Measurements from ENCODE around the gene CDSN.
A peak's percentile ranks its signal among the peaks of the same experiment; 100 is the strongest.

The CDSN gene

DNA sequence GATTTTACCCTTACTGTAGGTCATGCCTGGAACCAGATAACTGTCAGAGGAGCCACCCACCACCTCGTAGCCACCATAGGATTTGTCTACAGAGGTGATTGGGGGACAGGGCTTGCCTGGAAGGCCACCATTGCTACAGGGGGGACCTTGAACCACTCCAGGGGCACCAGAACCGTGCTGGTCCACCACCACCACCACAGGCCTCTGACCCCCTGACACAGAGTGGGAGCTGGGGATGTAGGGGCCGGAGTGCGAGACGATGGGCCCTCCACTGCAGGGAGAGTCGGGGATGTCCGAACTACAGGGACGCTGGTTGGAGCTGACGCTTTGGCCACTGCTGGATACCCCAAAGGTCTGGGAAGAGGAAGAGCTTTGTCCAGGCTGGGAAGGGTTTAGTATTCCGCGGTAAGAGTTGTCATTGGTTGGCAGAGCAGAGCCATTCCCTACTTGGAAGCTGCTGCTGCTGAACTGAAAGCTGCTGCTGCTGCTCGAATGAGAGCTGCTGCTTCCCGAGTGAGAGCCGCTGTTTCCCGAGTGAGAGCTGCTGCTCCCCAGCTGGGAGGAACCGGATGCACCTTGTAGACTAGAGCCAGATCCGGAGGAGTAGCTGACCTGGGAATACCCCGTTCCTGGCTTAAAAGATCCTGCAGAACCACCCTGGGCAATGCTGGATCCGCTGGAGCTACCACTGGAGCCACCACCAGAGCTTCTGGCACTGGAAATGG is 3.4 kb downstream of the CDSN start:
- peak in 1 of 51 donors; percentile 7 for DNase-seq

DNA sequence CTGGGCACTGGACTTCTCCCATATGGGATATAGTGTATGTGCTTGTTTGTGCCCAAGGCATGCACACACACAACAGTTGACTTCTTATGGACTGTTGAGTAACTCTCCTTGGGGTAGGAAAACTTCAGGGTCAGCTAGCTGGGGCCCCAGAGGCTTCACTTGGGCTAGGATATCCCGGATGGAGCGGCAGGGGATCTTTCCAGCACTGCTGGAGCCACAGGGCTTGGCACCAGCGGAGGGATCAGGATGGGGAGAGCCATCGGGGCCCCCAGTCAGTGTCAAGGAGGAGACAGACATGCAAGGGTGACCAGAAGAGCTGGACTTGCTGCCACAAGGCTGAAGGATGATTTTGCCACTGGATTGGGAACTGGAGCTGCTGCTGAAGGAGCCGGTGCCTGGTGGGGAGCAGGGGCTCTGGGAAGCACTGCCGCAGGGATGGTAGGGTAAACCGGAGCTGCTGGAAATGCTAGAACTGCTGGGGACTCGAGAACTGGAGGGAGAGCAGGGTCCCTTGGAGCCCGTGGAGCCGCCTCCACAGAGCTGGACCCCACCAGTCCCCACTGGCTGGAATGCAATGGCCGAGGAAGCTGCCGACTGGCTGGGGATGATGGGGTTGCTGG is 4.2 kb downstream of the CDSN start:
- DNase-seq = no peak

DNA sequence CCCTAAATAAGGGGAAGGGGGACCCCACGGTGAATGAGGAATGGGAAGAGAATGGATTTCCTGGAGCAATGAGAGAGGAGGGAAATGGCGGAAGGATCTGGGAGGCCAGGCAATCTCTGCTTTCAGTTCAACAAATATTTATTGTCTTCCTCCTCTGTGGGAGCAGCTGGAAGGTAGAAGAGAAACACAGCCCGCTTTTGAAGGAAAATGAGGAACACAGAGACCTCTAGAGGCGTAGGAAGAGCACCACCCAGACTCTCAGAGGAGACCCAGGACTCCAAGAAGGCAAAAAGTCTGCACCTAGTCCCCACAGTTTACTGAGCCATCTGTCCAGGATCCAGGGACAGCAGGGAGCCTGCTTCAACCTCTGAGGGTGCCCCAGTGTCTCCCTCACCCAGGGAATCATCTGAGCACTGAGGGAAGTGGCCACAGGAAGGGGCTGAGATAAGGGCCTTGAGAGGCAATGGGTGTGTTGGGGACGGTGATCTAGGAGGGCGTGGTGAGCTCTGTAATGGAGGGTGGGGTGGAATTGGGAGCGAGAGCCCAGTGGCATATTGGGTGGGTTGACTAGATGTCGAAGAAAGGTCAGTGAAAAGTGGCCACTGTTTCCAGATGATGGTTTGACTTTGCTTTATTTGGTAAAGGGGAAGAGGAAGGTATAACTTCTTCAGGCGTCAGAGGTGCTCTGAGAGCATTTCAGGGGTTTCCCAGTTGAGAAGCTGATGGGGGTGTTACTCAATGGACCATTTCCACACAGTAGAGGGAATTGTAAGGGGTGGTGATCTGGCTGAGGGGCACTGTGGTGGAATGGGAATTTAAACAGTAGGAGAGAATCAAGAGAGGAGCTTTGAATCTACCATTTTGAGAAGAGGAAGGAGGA is 5.0 kb downstream of the CDSN start:
- peak in 3 of 51 donors; percentile 11 to 18 (median 17) for DNase-seq

DNA sequence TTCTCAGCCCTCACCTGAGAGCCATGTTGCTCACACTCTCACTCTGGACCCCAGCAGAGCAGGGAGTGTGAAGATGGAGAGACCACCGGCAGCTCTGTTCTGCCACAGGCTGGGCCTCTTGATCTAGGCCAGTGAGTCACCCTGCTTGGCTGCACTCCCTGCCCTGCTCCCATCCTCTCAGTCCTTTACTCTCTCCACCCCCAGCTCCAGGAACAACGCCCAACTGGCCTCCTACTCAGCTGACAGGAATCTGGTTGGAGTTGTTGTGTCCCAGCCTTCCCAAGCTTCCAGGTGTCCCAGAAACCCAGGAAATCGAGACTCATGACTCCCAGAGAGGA is 5.7 kb downstream of the CDSN start, which contains the start of gene PSORS1C1:
TSS of gene PSORS1C1 (plus strand) at position 260 of the 338 bp plus-strand sequence. CDS start 14,833 bp downstream, outside the sequence.
- DNase-seq = peak in 17 of 51 donors; percentile 6 to 75 (median 45)

DNA sequence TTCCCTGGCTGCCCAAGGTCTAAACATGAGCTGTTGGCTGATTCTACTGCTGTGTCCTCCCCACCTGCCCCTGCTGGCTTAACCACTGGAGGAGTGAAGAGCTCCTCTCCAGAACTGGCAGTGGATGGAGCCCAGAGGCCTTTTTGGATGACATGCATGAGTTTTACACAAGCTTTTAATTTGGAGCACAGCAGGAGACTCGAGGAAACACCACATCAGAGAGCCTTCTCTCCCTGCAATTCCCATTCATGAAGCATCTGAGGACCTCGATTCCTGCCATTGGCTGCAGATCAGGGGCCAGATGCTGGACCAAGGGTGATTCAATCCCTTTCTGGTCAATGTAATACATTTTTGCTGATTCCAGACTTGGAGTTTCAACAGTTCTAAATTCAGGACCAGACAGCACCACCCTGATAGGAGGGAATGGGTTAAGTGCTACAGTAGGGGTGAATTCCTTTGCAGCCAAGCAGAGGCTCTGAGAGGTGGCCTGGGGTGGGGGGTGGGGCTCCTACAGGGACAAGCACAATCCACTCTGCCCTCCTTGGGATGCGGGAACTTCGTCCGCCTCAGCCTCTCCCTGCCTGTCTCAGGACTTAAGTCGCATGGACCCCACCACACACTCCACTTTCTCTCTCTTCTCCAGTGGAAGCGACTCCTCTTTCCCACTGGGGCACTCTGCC is 6.2 kb downstream of the CDSN start:
- DNase-seq = no peak

DNA sequence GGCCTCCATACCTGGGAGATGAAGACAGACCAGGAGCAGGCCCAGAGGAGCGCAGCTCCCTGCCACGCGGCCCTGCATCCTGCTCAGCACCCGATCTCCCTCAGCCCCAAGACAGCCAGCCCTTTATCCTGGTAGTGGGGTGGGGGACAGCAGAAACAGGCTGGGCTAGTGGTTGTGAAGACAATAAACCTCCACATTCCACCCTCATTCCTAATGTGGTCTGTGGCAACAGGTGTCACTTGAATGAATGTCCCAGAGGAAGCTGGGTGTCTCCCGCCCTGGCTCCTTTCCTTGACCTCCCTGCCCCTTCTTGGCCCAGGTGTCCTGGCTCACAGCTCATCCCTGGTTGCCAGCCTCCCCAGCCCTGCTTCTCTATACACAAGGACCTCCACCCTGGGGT is 7.8 kb downstream of the CDSN start, which contains the start of gene C6orf15:
TSS of gene C6orf15 (minus strand) at position 98 of the 400 bp plus-strand sequence. CDS start at position 78, 20 bp downstream.
- DNase-seq = no peak

DNA sequence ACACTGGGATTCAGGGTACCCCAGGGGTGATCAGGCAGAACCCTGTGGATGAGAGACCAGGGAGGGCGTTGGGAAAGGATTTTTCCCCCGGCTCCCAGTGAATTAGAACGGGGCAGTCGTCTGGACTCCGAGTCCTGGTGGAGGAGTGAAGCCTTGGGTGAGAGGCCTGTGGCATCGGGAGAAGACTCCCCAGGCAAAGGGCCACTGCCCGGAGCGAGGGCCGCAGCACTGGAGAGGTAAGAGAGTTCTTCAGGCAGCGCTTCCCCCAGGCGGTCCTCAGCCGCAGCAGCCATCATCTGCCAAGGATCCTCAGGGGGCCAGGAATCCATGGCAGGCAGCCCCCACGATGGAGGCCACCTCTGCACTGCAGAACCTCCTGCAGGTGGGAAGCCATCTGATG is 8.5 kb downstream of the CDSN start:
- no peak for DNase-seq

DNA sequence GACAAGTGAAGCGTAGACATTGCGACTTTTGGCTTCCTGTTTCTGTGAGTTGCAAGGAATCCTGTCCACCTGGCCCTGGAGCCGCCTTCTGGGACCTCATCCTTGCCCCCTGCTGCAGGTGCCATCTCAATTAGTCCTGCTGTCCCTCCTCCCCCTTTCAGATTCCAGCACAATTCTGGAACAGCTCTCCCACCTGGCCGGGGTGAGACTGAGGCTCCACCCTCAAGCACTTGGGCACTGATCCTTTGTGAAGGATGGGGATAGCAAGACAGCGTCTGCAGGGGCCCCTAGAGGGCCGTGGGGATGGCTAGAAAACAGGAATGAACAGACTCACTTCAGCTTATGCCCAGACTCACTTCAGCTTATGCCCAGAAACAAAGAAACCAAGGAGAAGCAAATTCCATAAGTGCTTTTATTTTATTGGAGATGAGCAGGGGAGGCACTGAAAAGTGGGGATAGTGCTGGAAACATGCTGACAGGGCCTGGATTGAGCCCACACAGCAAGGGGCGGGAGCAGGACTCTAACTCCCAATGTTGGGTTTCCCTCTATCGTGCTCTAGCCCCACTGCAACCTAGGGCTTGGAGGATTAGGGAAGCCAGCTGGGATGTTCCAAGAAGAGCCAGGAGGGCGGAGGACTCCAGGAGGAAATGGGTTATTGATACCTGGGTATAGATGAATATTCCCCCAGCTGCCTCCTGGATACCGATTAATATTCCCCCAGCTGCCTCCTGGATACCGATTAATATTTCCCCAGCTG is 9.2 kb downstream of the CDSN start:
- DNase-seq = no peak

DNA sequence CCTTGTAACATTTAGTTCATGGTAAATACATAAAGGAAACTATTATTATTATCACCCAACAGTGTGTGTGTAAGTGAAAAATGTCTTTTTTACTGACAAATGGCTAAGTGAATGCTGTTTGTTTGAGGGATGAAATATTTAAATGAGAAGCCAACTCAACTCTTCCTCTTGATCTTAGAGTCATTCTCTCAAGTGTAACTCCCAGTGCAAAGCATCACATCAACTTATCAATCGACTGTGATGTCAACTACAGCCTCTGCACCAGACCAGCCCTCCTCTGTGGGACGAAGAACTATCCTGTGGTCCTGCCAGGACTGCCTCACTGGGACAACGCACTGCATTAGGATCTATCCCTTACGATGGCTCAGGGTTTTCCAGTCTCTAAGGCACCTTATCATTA is 13.2 kb downstream of the CDSN start:
- DNase-seq = no peak

DNA sequence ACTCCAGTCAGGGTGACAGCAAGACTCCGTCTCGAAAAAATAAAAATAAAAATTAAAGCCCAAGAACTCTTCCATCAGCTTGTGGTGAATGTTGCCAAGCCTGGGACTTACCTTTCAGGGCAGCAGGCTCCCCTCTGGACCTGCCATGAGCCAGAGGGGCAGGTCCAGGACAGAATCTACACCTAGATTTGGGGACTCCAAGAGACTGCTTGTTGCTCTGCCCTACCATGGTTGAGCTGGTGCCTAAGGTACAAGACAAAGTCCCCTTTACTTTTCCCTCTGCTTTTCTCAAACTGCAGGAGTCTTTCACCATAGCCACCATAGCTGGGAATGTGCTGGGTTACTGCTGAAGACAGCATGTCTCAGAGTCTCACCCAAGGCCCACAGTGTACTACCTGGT is 17.1 kb downstream of the CDSN start:
- DNase-seq = no peak

DNA sequence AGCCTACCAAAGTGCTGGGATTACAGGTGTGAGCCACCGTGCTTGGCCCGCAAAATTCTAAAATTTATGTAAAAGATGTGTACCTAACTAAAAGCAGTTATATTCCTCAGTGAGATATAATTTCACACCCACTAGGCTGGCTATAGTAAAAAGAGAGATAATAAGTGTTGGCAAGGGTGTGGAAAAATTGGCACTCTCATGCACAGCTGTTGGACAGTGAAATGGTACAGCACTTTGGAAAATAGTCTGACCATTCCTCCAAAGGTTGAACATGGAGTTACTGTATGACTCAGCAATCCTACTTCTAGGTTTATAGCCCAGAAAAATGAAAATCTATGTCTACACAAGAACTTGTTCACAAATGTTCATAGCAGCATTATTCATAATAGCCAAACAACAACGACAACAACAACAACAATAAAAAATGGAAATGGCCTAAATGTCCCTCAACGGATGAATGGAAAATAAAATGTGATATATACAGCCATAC is 21.8 kb downstream of the CDSN start:
- no peak for DNase-seq

DNA sequence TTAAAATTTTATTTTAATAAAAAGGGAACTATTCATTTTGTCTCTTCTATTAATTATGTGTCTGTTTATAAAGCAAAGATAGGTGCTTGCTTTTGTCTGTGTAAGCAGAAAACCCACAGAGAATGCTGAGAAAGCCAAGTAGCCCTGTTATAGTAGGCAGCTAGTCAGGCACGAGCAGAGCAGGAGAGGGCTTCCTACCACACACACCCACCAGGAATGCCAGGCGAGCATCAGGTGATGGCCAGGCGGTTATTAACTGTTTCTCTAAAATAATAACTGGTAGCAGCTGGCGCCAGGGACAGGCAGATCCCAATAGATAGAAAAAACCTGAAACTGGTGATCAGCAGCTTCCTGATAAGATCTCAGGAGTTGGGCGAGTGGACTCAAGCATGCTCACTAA is 23.6 kb downstream of the CDSN start:
- no peak for DNase-seq

DNA sequence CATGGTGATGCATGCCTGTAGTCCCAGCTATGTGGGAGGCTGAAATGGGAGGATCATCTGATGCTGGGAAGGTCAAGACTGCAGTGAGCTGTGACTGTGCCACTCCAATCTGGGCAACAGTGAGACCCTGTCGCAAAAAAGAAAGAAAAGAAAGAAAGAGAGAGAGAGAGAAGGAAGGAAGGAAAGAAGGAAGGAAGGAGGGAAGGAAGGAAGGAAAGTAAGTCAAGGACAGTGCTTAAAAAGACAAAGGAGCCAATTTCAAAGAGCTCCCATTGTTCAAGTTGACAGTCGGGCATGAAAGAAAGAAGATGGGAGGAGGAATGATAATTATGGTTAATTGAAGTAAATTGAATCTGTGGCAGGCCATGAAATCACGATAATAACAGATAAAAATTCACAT is 24.0 kb downstream of the CDSN start:
- no peak for DNase-seq

DNA sequence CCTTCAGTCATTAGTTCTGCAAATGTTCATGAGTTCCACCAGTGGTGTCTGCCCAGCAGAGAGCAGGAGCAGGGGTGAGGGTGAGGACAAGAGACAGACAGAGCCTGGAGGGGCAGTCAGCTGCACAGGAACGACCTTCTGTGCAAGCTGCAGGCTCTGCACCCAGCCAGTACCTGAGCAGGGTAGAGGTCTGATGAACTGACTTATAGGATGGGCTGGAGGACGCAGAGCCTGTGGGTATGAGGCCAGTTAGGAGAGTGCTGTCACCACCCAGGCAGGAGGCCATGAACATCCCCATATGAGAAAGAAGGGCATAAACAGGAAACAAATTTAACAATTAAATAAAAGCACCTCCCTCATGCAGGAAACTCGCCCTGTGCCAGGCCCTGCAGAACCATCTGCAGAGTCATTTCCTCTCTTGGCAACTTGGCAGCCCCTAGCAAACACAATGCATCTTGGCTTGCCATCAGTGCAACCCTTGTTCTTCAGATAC is 25.8 kb downstream of the CDSN start:
- no peak for DNase-seq

DNA sequence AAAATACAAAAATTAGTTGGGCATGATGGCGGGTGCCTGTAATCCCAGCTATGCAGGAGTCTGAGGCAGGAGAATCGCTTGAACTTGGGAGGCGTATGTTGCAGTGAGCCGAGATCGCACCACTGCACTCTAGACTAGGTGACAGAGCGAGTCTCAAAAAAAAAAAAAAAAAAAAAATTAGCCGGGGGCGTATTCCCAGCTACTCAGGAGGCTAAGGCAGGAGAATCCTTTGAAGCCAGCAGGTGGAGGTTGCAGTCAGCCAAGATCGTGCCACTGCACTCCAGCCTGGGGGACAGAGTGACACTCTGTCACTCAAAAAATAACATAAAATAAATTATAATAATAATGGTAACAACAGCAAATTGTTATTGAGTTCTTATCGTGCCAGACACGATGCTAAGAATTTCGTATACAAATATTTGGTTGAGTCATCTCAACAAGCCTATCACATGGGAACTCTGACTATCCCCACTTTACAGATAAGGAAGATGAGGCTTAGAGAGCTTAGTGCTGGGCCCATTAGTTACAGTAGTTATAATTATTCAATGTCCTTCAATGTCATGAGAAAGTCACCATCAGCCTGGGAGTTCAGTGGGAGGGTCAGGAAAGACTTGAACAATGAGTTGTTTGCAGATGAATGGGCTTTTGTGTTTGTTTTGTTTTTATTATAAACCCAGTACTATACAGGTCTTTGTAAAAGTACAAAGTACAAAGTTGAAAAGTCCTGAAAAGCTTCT is 27.3 kb downstream of the CDSN start:
- no peak for DNase-seq

DNA sequence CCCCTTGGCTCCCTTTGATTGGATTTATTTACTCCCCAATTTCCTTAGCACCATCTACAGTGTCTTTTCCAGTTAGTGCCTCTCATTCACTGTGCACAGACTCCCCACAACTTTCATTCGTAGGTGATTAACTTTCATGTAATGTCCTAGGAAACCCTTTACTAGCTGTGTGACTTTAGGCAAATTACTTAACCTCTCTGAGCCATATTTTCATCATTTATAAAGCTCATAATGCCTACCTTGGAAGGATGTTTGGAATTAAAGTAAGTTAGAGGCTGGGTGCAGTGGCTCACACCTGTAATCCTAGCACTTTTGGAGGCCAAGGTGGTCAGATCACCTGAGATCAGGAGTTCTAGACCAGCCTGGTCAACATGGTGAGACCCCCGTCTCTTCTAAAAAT is 28.0 kb downstream of the CDSN start:
- no peak for DNase-seq

DNA sequence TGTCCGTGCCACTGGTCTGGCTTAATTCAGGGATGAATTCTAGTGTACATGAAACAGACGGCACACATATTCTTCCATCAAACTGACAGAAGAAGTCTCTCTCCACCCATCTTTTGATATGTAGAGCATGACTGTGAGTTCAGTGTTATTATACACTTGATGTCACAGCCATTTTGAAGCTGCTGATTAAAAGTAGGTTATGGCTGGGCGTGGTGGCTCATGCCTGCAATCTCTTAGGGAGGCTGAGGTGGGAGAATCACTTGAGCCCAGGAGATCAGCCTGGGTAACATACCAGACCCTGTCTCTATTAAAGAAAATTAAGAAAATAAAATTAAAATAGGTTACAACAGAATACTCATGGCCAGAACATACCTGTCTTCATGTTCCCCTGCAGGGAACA is 28.6 kb downstream of the CDSN start:
- no peak for DNase-seq

DNA sequence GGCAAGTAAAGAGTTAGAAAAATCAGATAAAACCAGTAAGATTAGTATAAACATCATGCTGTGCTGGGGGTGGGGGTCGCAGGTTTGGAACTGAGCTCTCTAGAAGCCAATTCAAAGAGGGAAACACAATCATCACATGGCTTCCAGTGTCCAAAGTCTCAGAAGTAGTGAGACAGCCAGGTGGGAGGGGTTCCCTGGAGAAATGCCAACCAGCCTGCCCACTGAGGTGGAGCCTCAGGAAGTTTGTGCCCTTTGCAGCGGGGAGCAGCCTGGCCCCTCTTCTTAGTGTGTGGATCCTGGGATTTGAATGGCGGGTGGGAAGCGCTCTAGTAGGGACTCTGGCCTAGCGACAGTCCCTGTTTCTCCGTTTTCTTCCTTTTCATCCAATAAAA is 29.3 kb downstream of the CDSN start:
- DNase-seq = no peak

DNA sequence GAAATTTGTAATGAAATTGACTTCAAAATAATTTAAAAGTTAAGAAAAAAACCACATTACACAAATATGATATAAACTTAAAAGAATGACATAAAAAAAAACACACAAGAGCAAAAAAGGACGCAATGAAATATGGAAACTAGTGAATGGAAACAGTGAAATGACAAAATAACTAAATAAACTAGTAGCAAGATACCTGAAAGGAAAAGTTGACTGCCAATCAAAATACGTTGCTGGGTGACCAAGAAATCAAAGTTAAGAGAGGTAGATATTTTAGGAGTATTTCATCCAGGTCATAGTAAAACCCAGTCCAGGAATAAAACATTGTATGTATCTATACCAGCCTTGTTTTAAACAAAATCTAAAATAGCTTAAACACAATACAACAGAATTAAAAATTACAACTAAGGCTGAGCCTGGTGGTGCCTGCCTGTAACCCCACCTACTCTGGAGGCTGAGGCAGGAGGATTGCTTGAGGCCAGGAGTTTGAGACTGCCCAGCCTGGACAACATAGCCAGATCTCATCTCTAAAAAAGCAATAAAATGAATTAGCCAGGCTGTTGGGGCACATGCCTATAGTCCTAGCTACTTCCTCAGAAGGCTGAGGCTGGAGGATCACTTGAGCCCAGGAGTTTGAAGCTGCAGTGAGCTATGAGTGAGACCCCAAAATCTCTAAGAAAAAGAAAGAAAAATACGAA is 29.8 kb downstream of the CDSN start:
- no peak for DNase-seq

Measured in hypothalamus (tissue), 51 donors.